Middle frontal gyrus (tissue), 1 donor: ENCODE results near the gene RAB8B.

Experiments
- DNase-seq: peaks from one replicate; pipeline ENCODE4 v3.0.0-alpha.2; 2015; ENCODE audit warnings: low spot score; ENCODE audit errors: extremely low spot score

Gene RAB8B

DNA sequence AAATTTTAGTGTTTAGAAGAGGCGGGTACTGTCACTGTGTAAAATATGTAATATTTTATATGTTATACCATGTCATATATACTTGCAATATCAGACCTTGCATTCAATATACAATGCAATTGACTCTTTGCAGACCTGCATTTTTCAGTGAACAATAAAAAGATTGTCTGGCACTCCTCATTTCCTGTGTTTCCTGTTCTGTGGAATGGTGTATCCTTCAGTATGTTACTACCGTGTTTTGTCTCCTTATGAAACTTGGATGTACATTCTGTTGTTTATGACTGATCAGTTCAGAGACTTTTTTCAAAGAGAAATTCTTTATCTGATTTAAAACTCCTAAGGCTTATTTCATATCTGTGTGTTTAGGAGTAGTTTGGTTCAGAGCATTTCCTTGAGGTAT, 119.5 kb downstream of the RAB8B start:
- DNase-seq: no peak

DNA sequence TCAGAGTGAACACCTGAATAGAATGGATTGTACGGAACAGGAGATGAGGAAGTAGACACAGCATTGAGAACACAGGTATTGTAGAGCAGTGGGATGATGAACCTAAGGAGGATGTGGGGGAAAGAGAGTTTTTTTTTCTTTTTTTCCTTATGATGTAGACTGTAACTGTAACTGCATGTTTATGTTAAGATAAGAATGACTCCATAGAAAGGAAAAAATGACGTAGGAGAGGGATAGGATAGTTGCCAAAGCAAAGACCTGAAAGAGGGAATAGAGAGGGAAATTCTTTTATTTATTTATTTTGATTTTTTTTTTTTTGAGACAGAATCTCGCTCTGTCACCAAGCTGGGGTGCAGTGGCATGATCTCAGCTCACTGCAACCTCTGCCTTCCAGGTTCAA, 121.2 kb downstream of the RAB8B start:
- no peak for DNase-seq

DNA sequence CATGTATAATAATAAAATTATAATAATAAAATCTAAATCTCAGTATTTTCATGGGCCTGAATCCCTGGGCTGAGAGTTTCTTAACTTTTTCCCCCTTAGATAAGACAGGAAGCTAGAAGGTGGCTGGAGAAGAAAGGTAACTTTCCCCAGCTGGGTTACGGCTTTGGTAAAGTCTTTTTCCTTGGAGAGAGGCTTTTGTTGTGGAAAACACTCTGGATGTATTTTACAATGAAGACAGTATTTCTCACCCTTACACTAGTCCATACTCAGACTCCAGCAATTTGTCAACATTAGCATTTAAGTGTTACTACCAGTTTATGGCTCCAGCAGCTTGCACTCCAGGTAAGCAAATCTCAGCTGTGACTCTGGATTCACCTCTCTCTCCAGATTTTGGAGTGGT, 122.9 kb downstream of the RAB8B start:
- no peak for DNase-seq

DNA sequence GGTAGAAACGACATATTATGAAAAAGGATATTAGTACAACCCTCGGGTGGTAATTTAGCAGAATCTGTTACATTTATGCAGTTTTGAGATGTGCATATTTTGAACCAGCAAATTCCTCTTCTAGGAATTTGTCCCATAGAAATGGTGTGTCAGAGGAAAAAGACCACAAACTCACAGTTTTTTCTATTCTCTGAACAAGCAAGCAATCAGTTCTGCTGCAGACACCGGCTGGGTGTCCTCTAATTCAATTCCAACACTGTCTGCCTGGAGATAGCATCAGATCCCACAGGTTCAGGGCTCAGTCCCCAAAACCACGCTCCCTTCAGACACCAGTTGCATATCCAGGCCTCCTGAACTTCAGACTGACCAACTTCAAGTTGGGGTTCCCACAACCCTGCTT, 124.4 kb downstream of the RAB8B start:
- DNase-seq: no peak

DNA sequence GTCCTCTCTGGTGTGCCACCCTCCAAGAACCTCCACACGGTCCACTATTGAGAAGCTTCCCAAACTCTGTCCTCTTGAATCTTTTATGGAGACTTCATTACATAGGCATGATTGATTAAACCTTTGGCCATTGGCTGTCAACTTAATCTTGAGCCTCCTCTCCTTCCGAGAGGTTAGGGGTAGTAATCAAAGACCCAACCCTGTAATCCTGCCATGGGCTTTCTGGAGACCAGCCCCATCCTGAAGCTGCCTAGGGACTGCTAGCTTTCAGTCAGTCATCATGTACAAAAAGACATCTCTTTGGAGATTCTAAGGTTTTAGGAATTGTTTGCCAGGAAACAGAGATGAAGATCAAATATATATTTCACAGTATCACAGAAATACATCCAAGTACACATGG, 125.0 kb downstream of the RAB8B start:
- no peak for DNase-seq
